B cell (primary cell): ENCODE data around the gene PLA2G3. TPM values are rescaled to one million over a fixed set of nuclear protein-coding genes. Genes with fewer than 3 reads are reported as not detected.

Experiments
- ATAC-seq: fragments of 200-7000 bp; cut with Tn5 transposase; one replicate; pipeline ENCODE4 v1.10.0; 2021; ENCODE audit warnings: low read depth, mild to moderate bottlenecking, moderate number of reproducible peaks, moderate library complexity
- CTCF ChIA-PET: fragments of 350-600 bp; sonication (Branson Sonifier 250); formaldehyde crosslinking; loops from one replicate; lab custom pipeline; 2021; ENCODE audit warnings: antibody characterized with exemption, inconsistent platforms; lab: Charles Lee
- POLR2A ChIA-PET: fragments of 350-600 bp; sonication (Branson Sonifier 250); formaldehyde crosslinking; loops from one replicate; lab custom pipeline; 2021; ENCODE audit warnings: antibody characterized with exemption; lab: Charles Lee
- DNase-seq: peaks from one replicate; pipeline ENCODE4 v3.0.0; 2013
- H2AFZ ChIP-seq: 2 replicates; pipeline ENCODE4 v1.6.1; 2012; ENCODE audit warnings: mild to moderate bottlenecking, low read depth, low read length; ENCODE audit not compliant: insufficient read depth, poor library complexity, severe bottlenecking
- H3K27ac ChIP-seq, 2 donors: 1 replicate in 1 of 2; 2 replicates in 1 of 2; pipeline ENCODE4 v1.5.1; 2012 to 2013; ENCODE audit warnings: low read length in 2 of 2, mild to moderate bottlenecking in 2 of 2, moderate library complexity in 1 of 2
- H3K27me3 ChIP-seq, 4 experiments: fragments of 200-600 bp in 1 of 4; sonication (generic) in 1 of 4; replicated peaks in 1 of 4; 1 replicate in 2 of 4; 2 replicates in 2 of 4; pipeline versions ENCODE4 v1.6.1 to v1.7.0; 2013 to 2016; ENCODE audit warnings: low read length in 3 of 4, mild to moderate bottlenecking in 2 of 4, mixed read lengths in 1 of 4, moderate library complexity in 1 of 4; ENCODE audit not compliant: insufficient read depth in 4 of 4, control insufficient read depth in 3 of 4; ENCODE audit errors: control extremely low read depth in 1 of 4
- H3K36me3 ChIP-seq, 2 experiments: replicated peaks in 1 of 2; 1 replicate in 1 of 2; 2 replicates in 1 of 2; pipeline versions ENCODE4 v1.6.1 to v1.7.1; 2013; ENCODE audit warnings: low read length in 1 of 2; ENCODE audit not compliant: insufficient read depth in 2 of 2, control insufficient read depth in 1 of 2; ENCODE audit errors: control extremely low read depth in 1 of 2, extremely low read depth in 1 of 2
- H3K4me1 ChIP-seq, 2 donors: fragments of 200-600 bp in 1 of 2; sonication (generic) in 1 of 2; 1 replicate in 1 of 2; 2 replicates in 1 of 2; pipeline versions ENCODE4 v1.5.1 to v1.6.1; 2013 to 2017; ENCODE audit warnings: low read length in 2 of 2; ENCODE audit not compliant: control insufficient read depth in 2 of 2, insufficient read depth in 2 of 2
- H3K4me2 ChIP-seq: replicated peaks from 2 replicates; pipeline ENCODE3; 2012; ENCODE audit warnings: mild to moderate bottlenecking, low read depth, low read length; ENCODE audit not compliant: poor library complexity, severe bottlenecking
- H3K4me3 ChIP-seq, 5 experiments: fragments of 200-600 bp in 1 of 5; sonication (generic) in 1 of 5; 1 replicate in 3 of 5; 2 replicates in 2 of 5; pipeline versions ENCODE4 v1.5.1 to v1.7.0; 2011 to 2016; ENCODE audit warnings: low read length in 4 of 5, mild to moderate bottlenecking in 4 of 5, low read depth in 2 of 5, control low read depth in 1 of 5, moderate library complexity in 1 of 5; ENCODE audit not compliant: insufficient read depth in 1 of 5; ENCODE audit errors: control extremely low read depth in 1 of 5, extremely low read depth in 1 of 5
- H3K79me2 ChIP-seq: fragments of 200-600 bp; sonication (generic); one replicate; pipeline ENCODE4 v1.6.0; 2016; ENCODE audit warnings: low read length; ENCODE audit not compliant: control insufficient read depth, insufficient read depth
- H3K9ac ChIP-seq: fragments of 200-600 bp; sonication (generic); 2 replicates; pipeline ENCODE4 v1.6.1; 2017; ENCODE audit warnings: mild to moderate bottlenecking, low read length, moderate library complexity
- H3K9me3 ChIP-seq, 3 donors: one replicate each; pipeline versions ENCODE4 v1.6.1 to v1.7.1; 2013; ENCODE audit warnings: low read length in 2 of 3; ENCODE audit not compliant: control insufficient read depth in 2 of 3, insufficient read depth in 1 of 3; ENCODE audit errors: control extremely low read depth in 1 of 3
- H4K20me1 ChIP-seq: 2 replicates; pipeline ENCODE4 v1.6.0; 2012; ENCODE audit warnings: mild to moderate bottlenecking, low read length; ENCODE audit not compliant: insufficient read depth, control insufficient read depth, poor library complexity, severe bottlenecking
- H3K27ac Mint-ChIP-seq: one replicate; pipeline ENCODE4 v1.8.0; 2021; ENCODE audit warnings: mixed read lengths
- H3K27me3 Mint-ChIP-seq: one replicate; pipeline ENCODE4 v1.8.0; 2021; ENCODE audit warnings: mixed read lengths
- H3K4me1 Mint-ChIP-seq: one replicate; pipeline ENCODE4 v1.8.0; 2021; ENCODE audit warnings: mixed read lengths
- H3K4me3 Mint-ChIP-seq: one replicate; pipeline ENCODE4 v1.8.0; 2021; ENCODE audit warnings: mixed read lengths
- H3K9me3 Mint-ChIP-seq: one replicate; pipeline ENCODE4 v1.8.0; 2022; ENCODE audit warnings: mixed read lengths; ENCODE audit not compliant: insufficient read depth
- EZH2 ChIP-seq: IDR thresholded peaks from 2 replicates; pipeline ENCODE4 v1.6.1; 2012; ENCODE audit warnings: borderline replicate concordance, low read depth, mild to moderate bottlenecking, moderate library complexity, low read length; ENCODE audit not compliant: insufficient read depth, poor library complexity, severe bottlenecking
- WGBS: methylation state at CpG from one replicate; pipeline ENCODE4 v1.1.5; 2013; ENCODE audit warnings: missing lambda C conversion rate; ENCODE audit not compliant: insufficient coverage; 5-methylcytosine and 5-hydroxymethylcytosine counted together
- intact Hi-C: fragments of 100-400 bp; cut with micrococcal nuclease; formaldehyde crosslinking; loops from one replicate; pipeline ENCODE4 v1.10.0; 2022
- polyA plus RNA-seq: library from polyadenylated mRNA; depleted of rRNA; stranded (reverse); fragments of >200 nt; gene quantifications from 2 replicates; pipeline ENCODE4 v1.2.3, GENCODE V29; 2012
- total RNA-seq, 2 donors: library from RNA; stranded (reverse); fragments of 120-200 nt in 1 of 2; gene quantifications; 1 replicate in 1 of 2; 2 replicates in 1 of 2; pipeline versions ENCODE4 v1.2.3 to v1.2.4, GENCODE V29; 2013 to 2022
- TF ChIP-seq, protein P1 (sequence below): fragments of 200-600 bp; IDR thresholded peaks from one replicate; pipeline ENCODE4 v1.8.0; 2022; ENCODE audit warnings: antibody characterized with exemption, mild to moderate bottlenecking

Gene PLA2G3
- total and polyA plus RNA-seq, 2 donors (not counting 1 experiment from before 2014, with no cell fraction given), result not detected

DNA sequence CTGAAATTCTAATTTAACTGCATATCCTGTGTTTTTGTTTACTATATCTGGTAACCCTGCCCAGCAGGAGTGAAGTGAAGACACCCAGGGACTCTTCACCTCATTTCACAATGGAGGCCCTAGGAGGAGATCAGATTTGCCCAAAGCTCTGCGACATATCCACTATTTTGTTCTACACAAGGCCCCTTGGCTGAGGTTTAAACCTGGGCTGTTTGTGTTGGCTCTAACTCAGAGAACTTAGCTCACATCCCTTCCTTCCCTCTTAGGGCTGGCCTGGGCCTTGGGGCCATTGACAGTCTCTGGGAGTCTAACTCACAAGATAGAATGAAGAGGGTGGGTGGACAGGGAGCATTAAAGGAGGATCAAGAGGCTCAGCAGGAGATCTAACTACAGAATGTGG is 8.2 kb upstream of the PLA2G3 start:
- Histone ChIP-seq H3K4me3 (no peak overlapping the region), H3K27me3 (no peaks in the 10 kb centered on the region), H3K27ac (no peak overlapping the region), H3K4me1 (no peaks in the 10 kb centered on the region), H4K20me1 (no peaks in the 10 kb centered on the region), H3K9me3 (peaks cover 1 to 10% (median 4%) of the 10 kb centered on the region in 3 donors), H3K9ac (no peak overlapping the region), H2AFZ (no peak overlapping the region), H3K79me2 (no peaks in the 10 kb centered on the region), H3K4me2 (no peak overlapping the region), H3K36me3 (no peaks in the 10 kb centered on the region)
- Mint-ChIP-seq H3K4me1 (no peaks in the 10 kb centered on the region), H3K27me3 (peaks cover 14% of the 10 kb centered on the region), H3K9me3 (no peaks in the 10 kb centered on the region), H3K27ac (no peak overlapping the region), H3K4me3 (no peak overlapping the region)
- ChIA-PET CTCF (interaction anchor here (0.7 to 2.0 kb wide), 9 partner anchors 11 to 582 kb away, joined by 3 to 7 read pairs (median 4); no protein-coding TSS in a partner anchor), POLR2A (no interaction called here)
- ATAC-seq, result no peak
- WGBS, result no CpG with 5 or more reads among the region's 1 CpG
- TF ChIP-seq EZH2, result no peak
- TF ChIP-seq, protein P1, sequence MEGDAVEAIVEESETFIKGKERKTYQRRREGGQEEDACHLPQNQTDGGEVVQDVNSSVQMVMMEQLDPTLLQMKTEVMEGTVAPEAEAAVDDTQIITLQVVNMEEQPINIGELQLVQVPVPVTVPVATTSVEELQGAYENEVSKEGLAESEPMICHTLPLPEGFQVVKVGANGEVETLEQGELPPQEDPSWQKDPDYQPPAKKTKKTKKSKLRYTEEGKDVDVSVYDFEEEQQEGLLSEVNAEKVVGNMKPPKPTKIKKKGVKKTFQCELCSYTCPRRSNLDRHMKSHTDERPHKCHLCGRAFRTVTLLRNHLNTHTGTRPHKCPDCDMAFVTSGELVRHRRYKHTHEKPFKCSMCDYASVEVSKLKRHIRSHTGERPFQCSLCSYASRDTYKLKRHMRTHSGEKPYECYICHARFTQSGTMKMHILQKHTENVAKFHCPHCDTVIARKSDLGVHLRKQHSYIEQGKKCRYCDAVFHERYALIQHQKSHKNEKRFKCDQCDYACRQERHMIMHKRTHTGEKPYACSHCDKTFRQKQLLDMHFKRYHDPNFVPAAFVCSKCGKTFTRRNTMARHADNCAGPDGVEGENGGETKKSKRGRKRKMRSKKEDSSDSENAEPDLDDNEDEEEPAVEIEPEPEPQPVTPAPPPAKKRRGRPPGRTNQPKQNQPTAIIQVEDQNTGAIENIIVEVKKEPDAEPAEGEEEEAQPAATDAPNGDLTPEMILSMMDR, result no peak
- intact Hi-C loops, result loop anchor here (2.0 to 5.0 kb wide), 3 partner anchors 42 to 201 kb away; partner anchors contain the start of gene SELENOM
- no peak for DNase-seq

DNA sequence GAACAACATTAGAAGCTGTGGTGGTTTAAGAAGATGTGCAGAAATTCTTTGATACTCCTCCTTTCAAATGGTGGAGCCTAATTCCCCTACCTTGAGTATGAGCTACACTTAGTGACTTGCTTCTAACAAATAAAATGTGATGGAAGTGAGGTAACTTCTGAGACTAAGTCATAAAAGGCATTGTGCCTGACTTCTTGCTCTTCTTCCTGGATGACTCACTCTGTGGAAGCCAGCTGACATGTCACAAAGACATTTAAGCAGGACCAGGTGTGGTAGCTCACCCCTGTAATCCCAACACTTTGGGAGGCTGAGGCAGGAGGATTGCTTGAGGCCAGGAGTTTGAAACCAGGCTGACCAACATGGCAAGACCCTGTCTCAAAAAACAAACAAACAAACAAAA is 3.9 kb upstream of the PLA2G3 start:
- no peaks in the 10 kb centered on the region for H4K20me1 ChIP-seq
- H3K79me2 ChIP-seq, result no peaks in the 10 kb centered on the region
- Mint-ChIP-seq H3K27me3 (peaks cover 9% of the 10 kb centered on the region), H3K4me3 (no peak overlapping the region), H3K4me1 (no peaks in the 10 kb centered on the region), H3K9me3 (no peaks in the 10 kb centered on the region), H3K27ac (no peak overlapping the region)
- ATAC-seq (no peak), DNase-seq (no peak)
- H3K4me1 ChIP-seq, result no peaks in the 10 kb centered on the region
- H3K27me3 ChIP-seq, result peaks cover 0 to 10% (median 0%) of the 10 kb centered on the region in 4 experiments
- no peak overlapping the region for H3K9ac ChIP-seq
- no peak overlapping the region for H3K4me2 ChIP-seq
- ChIA-PET POLR2A (no interaction called here), CTCF (no interaction called here)
- no peak overlapping the region for H2AFZ ChIP-seq
- no peak overlapping the region for H3K4me3 ChIP-seq
- peaks cover 1 to 10% (median 4%) of the 10 kb centered on the region in 3 donors for H3K9me3 ChIP-seq
- intact Hi-C loops, result no loop called here
- TF ChIP-seq, protein P1, result no peak
- TF ChIP-seq EZH2, result no peak
- H3K36me3 ChIP-seq, result no peaks in the 10 kb centered on the region
- no peak overlapping the region for H3K27ac ChIP-seq
